Smooth muscle cell (in vitro differentiated cells): Measurements from ENCODE around the gene HNRNPUL1. TPM values are rescaled to one million over a fixed set of nuclear protein-coding genes. Genes with fewer than 3 reads are reported as not detected.
A peak's percentile ranks its signal among the peaks of the same experiment; 100 is the strongest.

Source experiments
- DNase-seq: peaks from one replicate; lab custom pipeline; 2025; ENCODE audit not compliant: unreplicated experiment; lab: John Stamatoyannopoulos, UW
- H2AFZ ChIP-seq: fragments of 200-600 bp; sonication (generic); 2 replicates; pipeline ENCODE4 v1.6.0; 2016; ENCODE audit warnings: antibody characterized with exemption, low read depth, mild to moderate bottlenecking
- H3F3A ChIP-seq: fragments of 200-600 bp; sonication (generic); 2 replicates; pipeline ENCODE4 v1.6.0; 2017; ENCODE audit warnings: antibody characterized with exemption, low read depth
- H3K27ac ChIP-seq: fragments of 200-600 bp; sonication (generic); 2 replicates; pipeline ENCODE4 v1.5.1; 2016; ENCODE audit warnings: low read depth, mild to moderate bottlenecking
- H3K27me3 ChIP-seq: fragments of 200-600 bp; sonication (generic); 2 replicates; pipeline ENCODE4 v1.6.1; 2016; ENCODE audit warnings: low read depth, mild to moderate bottlenecking
- H3K36me3 ChIP-seq: fragments of 200-600 bp; sonication (generic); 2 replicates; pipeline ENCODE4 v1.5.1; 2016; ENCODE audit warnings: low read depth
- H3K4me1 ChIP-seq: fragments of 200-600 bp; sonication (generic); 2 replicates; pipeline ENCODE4 v1.5.1; 2016; ENCODE audit warnings: low read depth
- H3K4me2 ChIP-seq: fragments of 200-600 bp; sonication (generic); 2 replicates; pipeline ENCODE4 v1.6.0; 2016; ENCODE audit warnings: mild to moderate bottlenecking
- H3K4me3 ChIP-seq: fragments of 200-600 bp; sonication (generic); 2 replicates; pipeline ENCODE4 v1.5.1; 2016; ENCODE audit warnings: mild to moderate bottlenecking
- H3K79me2 ChIP-seq: fragments of 200-600 bp; sonication (generic); 2 replicates; pipeline ENCODE4 v1.6.0; 2016; ENCODE audit warnings: low read depth, mild to moderate bottlenecking
- H3K9ac ChIP-seq: fragments of 200-600 bp; sonication (generic); 2 replicates; pipeline ENCODE4 v1.6.0; 2016; ENCODE audit warnings: low read depth
- H3K9me3 ChIP-seq: fragments of 200-600 bp; sonication (generic); replicated peaks from 2 replicates; pipeline ENCODE4 v1.5.1; 2016; ENCODE audit warnings: low read depth
- H4K20me1 ChIP-seq: fragments of 200-600 bp; sonication (generic); 2 replicates; pipeline ENCODE4 v1.6.0; 2016; ENCODE audit warnings: low read depth
- WGBS: methylation state at CpG from one replicate; pipeline ENCODE4 v1.1.7; 2016; ENCODE audit warnings: low lambda C conversion rate; 5-methylcytosine and 5-hydroxymethylcytosine counted together
- polyA plus RNA-seq: library from polyadenylated mRNA; unstranded; fragments of >200 nt; fragmentation: Nextera tagmentation; extraction: Ambion mirVana; gene quantifications from 2 replicates; pipeline ENCODE4 v1.2.1, GENCODE V29; 2016
- total RNA-seq: library from RNA; depleted of rRNA; stranded (reverse); fragments of >200 nt; gene quantifications from 2 replicates; pipeline ENCODE4 v1.2.3, GENCODE V29; 2014
- TF ChIP-seq, protein P1 (sequence below): fragments of 200-600 bp; sonication (generic); IDR thresholded peaks from 2 replicates; pipeline ENCODE4 v1.5.1; 2017; ENCODE audit warnings: borderline replicate concordance, mild to moderate bottlenecking, antibody characterized with exemption; ENCODE audit not compliant: insufficient read depth, poor library complexity, severe bottlenecking

Gene HNRNPUL1
- total and polyA plus RNA-seq, 2 experiments from 2014 or later: 101 to 125 TPM

DNA sequence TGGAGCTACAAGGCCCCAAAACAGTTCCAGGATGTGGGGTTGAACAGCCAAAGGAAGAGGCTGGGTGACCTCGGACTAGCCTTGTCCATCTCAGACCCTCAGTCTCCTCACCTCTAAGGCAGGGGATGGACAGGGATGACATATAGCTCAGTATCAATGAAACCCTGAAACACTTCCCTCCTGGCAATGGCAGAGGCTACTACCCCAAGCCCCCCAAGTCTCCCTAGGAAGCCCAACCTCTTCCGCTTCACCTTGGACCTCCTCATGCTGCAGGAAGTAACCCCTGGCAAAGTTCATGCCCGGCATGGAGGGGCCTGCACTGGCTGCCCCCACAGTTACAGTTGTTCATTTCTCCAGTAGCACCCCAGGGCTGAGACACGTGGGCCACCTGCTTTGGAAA, 56.4 kb downstream of the HNRNPUL1 start:
- peaks cover 30% of the 10 kb centered on the region for H4K20me1 ChIP-seq
- H3K27me3 ChIP-seq: no peaks in the 10 kb centered on the region
- 99% methylated on average over 4 of the region's 4 CpGs for WGBS
- H3K79me2 ChIP-seq: peaks cover 14% of the 10 kb centered on the region
- no peak overlapping the region for H2AFZ ChIP-seq
- H3F3A ChIP-seq: peaks cover 39% of the 10 kb centered on the region
- no peaks in the 10 kb centered on the region for H3K9me3 ChIP-seq
- no peaks in the 10 kb centered on the region for H3K36me3 ChIP-seq
- H3K4me2 ChIP-seq: no peak overlapping the region
- no peak overlapping the region for H3K4me3 ChIP-seq
- TF ChIP-seq, protein P1, sequence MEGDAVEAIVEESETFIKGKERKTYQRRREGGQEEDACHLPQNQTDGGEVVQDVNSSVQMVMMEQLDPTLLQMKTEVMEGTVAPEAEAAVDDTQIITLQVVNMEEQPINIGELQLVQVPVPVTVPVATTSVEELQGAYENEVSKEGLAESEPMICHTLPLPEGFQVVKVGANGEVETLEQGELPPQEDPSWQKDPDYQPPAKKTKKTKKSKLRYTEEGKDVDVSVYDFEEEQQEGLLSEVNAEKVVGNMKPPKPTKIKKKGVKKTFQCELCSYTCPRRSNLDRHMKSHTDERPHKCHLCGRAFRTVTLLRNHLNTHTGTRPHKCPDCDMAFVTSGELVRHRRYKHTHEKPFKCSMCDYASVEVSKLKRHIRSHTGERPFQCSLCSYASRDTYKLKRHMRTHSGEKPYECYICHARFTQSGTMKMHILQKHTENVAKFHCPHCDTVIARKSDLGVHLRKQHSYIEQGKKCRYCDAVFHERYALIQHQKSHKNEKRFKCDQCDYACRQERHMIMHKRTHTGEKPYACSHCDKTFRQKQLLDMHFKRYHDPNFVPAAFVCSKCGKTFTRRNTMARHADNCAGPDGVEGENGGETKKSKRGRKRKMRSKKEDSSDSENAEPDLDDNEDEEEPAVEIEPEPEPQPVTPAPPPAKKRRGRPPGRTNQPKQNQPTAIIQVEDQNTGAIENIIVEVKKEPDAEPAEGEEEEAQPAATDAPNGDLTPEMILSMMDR: no peak
- H3K9ac ChIP-seq: no peak overlapping the region
- no peak for DNase-seq
- H3K4me1 ChIP-seq: peaks cover 19% of the 10 kb centered on the region
- peak overlapping the region; percentile 97 for H3K27ac ChIP-seq

DNA sequence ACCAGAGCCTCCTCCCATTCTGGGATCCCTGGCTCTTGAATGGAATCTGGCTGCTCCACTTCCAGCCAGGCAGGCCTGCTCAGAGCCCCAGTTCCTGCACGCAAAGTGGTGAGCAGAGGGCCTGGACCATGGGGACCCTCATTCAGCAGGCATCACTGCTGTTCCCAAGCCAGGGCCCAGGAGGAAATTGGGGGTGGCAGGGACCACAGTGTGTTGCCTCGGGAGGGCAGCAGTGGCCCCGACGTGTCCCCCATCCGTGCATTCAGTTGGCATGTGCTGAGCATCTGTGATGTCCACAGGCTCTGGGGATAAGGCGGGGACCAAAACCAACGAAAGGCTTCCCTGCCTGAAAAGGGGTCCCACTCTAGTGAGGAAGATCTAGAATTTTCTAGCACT, 57.0 kb downstream of the HNRNPUL1 start:
- no peaks in the 10 kb centered on the region for H3K36me3 ChIP-seq
- TF ChIP-seq, protein P1: no peak
- no peaks in the 10 kb centered on the region for H3K9me3 ChIP-seq
- no peak overlapping the region for H2AFZ ChIP-seq
- H3K79me2 ChIP-seq: peaks cover 8% of the 10 kb centered on the region
- H3K9ac ChIP-seq: no peak overlapping the region
- H3K4me3 ChIP-seq: no peak overlapping the region
- H3K27ac ChIP-seq: peak overlapping the region; percentile 97
- 80% methylated on average over 7 of the region's 7 CpGs for WGBS
- H3K4me2 ChIP-seq: peak overlapping the region; percentile 77
- H3K27me3 ChIP-seq: no peaks in the 10 kb centered on the region
- peaks cover 26% of the 10 kb centered on the region for H3K4me1 ChIP-seq
- no peak for DNase-seq
- peaks cover 26% of the 10 kb centered on the region for H4K20me1 ChIP-seq
- H3F3A ChIP-seq: peaks cover 39% of the 10 kb centered on the region

DNA sequence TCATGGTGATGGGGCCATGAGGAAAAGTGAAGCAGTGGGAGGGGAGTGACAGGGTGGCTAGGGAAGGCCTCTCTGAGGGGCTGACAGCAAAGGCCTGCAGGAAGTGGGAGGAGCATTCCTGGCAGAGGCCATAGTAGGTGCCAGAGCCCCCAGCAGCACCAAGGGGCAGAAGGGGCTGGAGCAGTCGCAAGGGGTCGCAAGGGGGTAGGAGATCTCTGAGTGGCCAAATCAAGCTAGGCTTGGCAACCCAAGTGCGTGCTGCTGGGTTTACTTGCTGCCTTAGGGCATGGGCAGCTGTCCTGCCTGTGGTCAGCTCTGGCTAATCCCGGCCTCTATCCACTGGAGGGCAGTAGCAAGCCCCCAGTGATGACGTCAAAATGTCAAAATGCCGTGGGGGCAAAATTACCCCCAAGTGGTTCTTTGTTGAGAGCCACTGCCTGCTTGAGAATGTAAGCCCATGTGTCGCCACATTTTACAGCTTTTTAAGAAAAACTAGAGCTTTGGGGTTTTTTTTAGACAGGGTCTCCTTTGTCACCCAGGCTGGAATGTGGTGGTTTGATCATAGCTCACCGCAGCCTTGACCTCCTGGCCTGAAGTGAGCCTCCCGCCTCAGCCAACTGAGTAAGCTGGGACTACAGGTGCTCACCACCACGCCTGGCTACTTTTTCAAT, 57.6 kb downstream of the HNRNPUL1 start:
- TF ChIP-seq, protein P1: peak; percentile 55
- H3K36me3 ChIP-seq: no peaks in the 10 kb centered on the region
- H3K4me2 ChIP-seq: peak overlapping the region; percentile 77
- H2AFZ ChIP-seq: no peak overlapping the region
- peaks cover 30% of the 10 kb centered on the region for H3K4me1 ChIP-seq
- peak overlapping the region; percentile 97 for H3K27ac ChIP-seq
- H3K27me3 ChIP-seq: no peaks in the 10 kb centered on the region
- no peak overlapping the region for H3K4me3 ChIP-seq
- peaks cover 6% of the 10 kb centered on the region for H3K79me2 ChIP-seq
- H3K9me3 ChIP-seq: no peaks in the 10 kb centered on the region
- H3K9ac ChIP-seq: peak overlapping the region; percentile 88
- H3F3A ChIP-seq: peaks cover 43% of the 10 kb centered on the region
- WGBS: 17% methylated on average over 10 of the region's 10 CpGs
- H4K20me1 ChIP-seq: peaks cover 21% of the 10 kb centered on the region
- peak; percentile 18 for DNase-seq

DNA sequence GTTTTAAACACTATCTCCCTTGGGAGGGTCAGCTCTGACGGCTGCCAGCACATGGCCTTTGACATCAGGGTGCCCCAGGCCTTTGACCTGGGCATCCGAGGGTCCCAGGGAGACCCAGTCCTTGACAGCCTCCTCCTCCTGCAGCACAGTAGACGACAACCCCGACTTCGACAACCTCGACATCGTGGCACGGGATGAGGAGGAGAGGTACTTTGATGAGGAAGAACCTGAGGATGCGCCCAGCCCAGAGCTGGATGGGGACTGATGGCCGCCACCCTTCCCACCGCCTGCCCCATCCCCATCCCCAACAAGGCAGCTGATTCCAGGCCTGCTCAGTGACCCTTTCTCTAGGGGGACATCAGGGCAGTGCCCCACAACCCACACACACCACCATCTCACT, 58.3 kb downstream of the HNRNPUL1 start:
- DNase-seq: no peak
- Histone ChIP-seq H3K4me2 (peak overlapping the region; percentile 77), H4K20me1 (peaks cover 14% of the 10 kb centered on the region), H3K4me3 (no peak overlapping the region), H3K9ac (peak overlapping the region; percentile 88), H2AFZ (no peak overlapping the region), H3K27ac (peak overlapping the region; percentile 97), H3K4me1 (peaks cover 37% of the 10 kb centered on the region), H3K36me3 (no peaks in the 10 kb centered on the region), H3F3A (peaks cover 44% of the 10 kb centered on the region), H3K79me2 (no peaks in the 10 kb centered on the region), H3K27me3 (no peaks in the 10 kb centered on the region), H3K9me3 (no peaks in the 10 kb centered on the region)
- WGBS: 87% methylated on average over 11 of the region's 11 CpGs
- TF ChIP-seq, protein P1: no peak
